NB4 (cell line): ENCODE results near the gene NLRP14.

Experiments
- DNase-seq: peaks from one replicate; pipeline ENCODE4 v3.0.0; 2010; ENCODE audit warnings: low read depth
- H3K4me3 ChIP-seq: one replicate; pipeline ENCODE4 v1.5.1; 2011; ENCODE audit warnings: mild to moderate bottlenecking, low read depth, low read length, moderate library complexity
- MYC ChIP-seq: IDR thresholded peaks from 2 replicates; pipeline ENCODE4 v1.6.1; 2011; ENCODE audit warnings: low read depth, low read length
- POLR2A ChIP-seq: IDR thresholded peaks from 2 replicates; pipeline ENCODE4 v1.6.1; 2011; ENCODE audit warnings: mild to moderate bottlenecking; ENCODE audit not compliant: insufficient read length; ENCODE audit errors: extremely low read depth
- TF ChIP-seq, protein P1 (sequence below): IDR thresholded peaks from one replicate; pipeline ENCODE4 v1.5.1; 2012; ENCODE audit warnings: low read depth, low read length
- TF ChIP-seq, protein P2 (sequence below): IDR thresholded peaks from 2 replicates; pipeline ENCODE4 v1.6.1; 2011; ENCODE audit warnings: low read depth, low read length

Gene NLRP14

GRCh38 chr11:7062534-7062933 lies 42.3 kb downstream of the NLRP14 start:
- H3K4me3 ChIP-seq: no peak overlapping the region
- no peak for DNase-seq
- TF ChIP-seq, protein P1, sequence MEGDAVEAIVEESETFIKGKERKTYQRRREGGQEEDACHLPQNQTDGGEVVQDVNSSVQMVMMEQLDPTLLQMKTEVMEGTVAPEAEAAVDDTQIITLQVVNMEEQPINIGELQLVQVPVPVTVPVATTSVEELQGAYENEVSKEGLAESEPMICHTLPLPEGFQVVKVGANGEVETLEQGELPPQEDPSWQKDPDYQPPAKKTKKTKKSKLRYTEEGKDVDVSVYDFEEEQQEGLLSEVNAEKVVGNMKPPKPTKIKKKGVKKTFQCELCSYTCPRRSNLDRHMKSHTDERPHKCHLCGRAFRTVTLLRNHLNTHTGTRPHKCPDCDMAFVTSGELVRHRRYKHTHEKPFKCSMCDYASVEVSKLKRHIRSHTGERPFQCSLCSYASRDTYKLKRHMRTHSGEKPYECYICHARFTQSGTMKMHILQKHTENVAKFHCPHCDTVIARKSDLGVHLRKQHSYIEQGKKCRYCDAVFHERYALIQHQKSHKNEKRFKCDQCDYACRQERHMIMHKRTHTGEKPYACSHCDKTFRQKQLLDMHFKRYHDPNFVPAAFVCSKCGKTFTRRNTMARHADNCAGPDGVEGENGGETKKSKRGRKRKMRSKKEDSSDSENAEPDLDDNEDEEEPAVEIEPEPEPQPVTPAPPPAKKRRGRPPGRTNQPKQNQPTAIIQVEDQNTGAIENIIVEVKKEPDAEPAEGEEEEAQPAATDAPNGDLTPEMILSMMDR: no peak

DNA sequence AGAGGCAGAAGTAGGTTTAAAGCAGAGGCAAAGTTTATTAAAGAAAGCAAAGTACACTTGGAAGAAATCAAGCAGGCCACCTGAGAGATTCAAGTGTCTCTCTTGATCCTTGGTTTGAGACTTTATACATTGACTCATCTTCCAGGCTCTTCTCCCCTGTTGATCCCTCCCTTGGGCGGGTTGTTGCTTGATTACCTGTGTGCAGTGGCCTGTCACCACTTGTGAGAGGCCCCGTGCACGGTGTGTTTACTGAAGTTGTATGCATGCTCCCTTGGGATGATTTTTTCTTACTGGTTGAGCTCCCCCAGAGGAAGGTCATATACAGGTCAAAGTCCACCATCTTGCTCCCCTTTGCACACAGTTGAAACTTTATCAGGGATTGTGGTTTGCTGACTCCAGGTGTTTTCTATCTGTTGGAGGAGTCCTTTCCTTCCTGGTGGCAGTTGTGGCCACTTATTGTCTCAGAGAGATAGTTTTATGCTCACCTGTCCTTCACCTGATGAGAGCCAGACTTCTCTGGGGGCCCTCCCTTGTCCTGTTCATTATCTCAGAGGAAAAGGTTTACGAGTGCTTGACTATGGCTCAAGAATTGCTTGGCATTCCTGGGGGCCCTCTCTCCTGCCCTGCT lies 52.2 kb downstream of the NLRP14 start:
- DNase-seq: no peak
- no peak overlapping the region for H3K4me3 ChIP-seq
- no peak for TF ChIP-seq POLR2A
- no peak for TF ChIP-seq MYC
- TF ChIP-seq, protein P2, sequence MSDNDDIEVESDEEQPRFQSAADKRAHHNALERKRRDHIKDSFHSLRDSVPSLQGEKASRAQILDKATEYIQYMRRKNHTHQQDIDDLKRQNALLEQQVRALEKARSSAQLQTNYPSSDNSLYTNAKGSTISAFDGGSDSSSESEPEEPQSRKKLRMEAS: no peak
- TF ChIP-seq, protein P1: no peak

- no peak overlapping the region for H3K4me3 ChIP-seq
- no peak for TF ChIP-seq MYC
- TF ChIP-seq POLR2A: no peak
- TF ChIP-seq, protein P2: no peak
- TF ChIP-seq, protein P1: no peak
- no peak for DNase-seq
Measured at GRCh38 chr11:7077101-7077500, 56.8 kb downstream of the NLRP14 start.

DNA sequence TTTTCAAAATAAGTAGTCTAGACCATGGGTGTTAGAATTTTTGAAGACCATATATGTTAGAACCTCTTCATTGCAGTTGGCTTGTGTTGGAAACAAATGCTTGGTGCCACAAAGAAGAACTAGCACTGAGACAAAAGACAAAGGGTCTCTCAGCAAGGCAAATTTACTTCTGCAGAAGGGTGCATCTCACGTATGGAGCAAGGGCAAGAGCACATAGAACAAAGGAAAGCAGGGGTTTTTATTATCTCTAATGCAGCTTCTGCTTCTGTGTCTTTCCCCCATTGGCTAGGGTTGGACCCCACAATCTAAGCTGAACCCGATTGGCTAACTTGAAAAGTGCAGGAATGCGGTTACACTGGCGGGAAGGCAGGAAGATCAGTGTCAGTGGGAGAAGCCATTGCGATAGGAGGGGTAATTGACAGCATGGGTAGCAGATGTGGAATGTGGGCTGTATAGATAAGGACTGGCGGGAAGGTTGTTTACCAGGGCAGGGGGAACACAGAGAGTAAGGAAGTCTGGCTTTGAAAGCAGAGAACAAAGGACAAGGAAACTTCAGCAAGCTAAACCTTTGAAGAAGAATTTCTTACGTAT lies 59.4 kb downstream of the NLRP14 start:
- H3K4me3 ChIP-seq: no peak overlapping the region
- TF ChIP-seq, protein P2: no peak
- TF ChIP-seq, protein P1: no peak
- no peak for TF ChIP-seq POLR2A
- TF ChIP-seq MYC: no peak
- no peak for DNase-seq

- H3K4me3 ChIP-seq: no peak overlapping the region
- TF ChIP-seq, protein P1: no peak
- no peak for TF ChIP-seq POLR2A
- TF ChIP-seq MYC: no peak
- TF ChIP-seq, protein P2: no peak
Measured at GRCh38 chr11:7080900-7081299, 60.6 kb downstream of the NLRP14 start.

DNA sequence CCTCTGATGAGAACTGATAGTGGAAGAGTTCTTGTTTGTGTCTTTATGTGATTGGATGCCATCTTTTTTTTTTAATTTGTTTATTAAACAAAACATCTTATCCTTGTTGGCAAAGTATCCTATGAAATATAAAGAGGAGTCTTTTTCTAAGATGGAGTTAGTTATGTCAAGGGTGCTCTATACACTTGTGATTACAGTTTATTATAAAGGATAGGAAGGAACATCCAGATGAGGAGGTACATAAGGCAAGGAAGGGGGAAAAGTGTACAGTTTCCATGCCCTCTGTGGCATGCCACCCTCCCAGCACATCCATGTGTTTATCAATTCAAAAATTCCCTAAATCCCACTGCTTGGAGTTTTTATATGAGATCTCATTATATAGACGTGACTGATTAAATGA lies 61.2 kb downstream of the NLRP14 start:
- TF ChIP-seq POLR2A: no peak
- TF ChIP-seq, protein P2: no peak
- TF ChIP-seq, protein P1: no peak
- TF ChIP-seq MYC: no peak
- DNase-seq: no peak
- no peak overlapping the region for H3K4me3 ChIP-seq

More at GRCh38 chr11:7080900-7081299, 60.6 kb downstream of the NLRP14 start:
- DNase-seq: no peak
